Endothelial cell of umbilical vein (primary cell): ENCODE data around the gene SCAMP1.

Source experiments
- CTCF ChIP-seq, 2 donors: IDR thresholded peaks; 1 replicate in 1 of 2; 2 replicates in 1 of 2; pipeline ENCODE4 v1.5.1; 2011; ENCODE audit warnings: low read length in 2 of 2, mild to moderate bottlenecking in 2 of 2, moderate library complexity in 2 of 2, control low read depth in 1 of 2, inconsistent platforms in 1 of 2, low read depth in 1 of 2; ENCODE audit not compliant: insufficient read depth in 1 of 2; ENCODE audit errors: extremely low read depth in 1 of 2
- EZH2 ChIP-seq: IDR thresholded peaks from 2 replicates; pipeline ENCODE4 v1.6.1; 2012; ENCODE audit warnings: borderline replicate concordance, low read depth, mild to moderate bottlenecking, moderate library complexity, low read length, inconsistent platforms; ENCODE audit not compliant: severe bottlenecking
- GATA2 ChIP-seq: IDR thresholded peaks from 2 replicates; pipeline ENCODE4 v1.7.0; 2011; ENCODE audit warnings: low read depth, mild to moderate bottlenecking, moderate library complexity, mixed read lengths, low read length; ENCODE audit not compliant: insufficient read length, insufficient read depth
- JUN ChIP-seq: IDR thresholded peaks from 2 replicates; pipeline ENCODE4 v1.6.1; 2011; ENCODE audit warnings: borderline replicate concordance, low read depth; ENCODE audit not compliant: insufficient read length, insufficient read depth
- MYC ChIP-seq: IDR thresholded peaks from one replicate; pipeline ENCODE4 v1.6.1; 2011; ENCODE audit warnings: mild to moderate bottlenecking, low read depth, low read length
- POLR2A ChIP-seq: IDR thresholded peaks from 2 replicates; pipeline ENCODE4 v1.6.1; 2012; ENCODE audit warnings: low read depth, mild to moderate bottlenecking, control low read depth, low read length
- POLR2AphosphoS5 ChIP-seq: IDR thresholded peaks from 2 replicates; pipeline ENCODE4 v1.6.1; 2012; ENCODE audit warnings: low read depth, mild to moderate bottlenecking, control low read depth, low read length, moderate library complexity; ENCODE audit not compliant: insufficient read depth
- TF ChIP-seq, protein P1 (sequence below): IDR thresholded peaks from 2 replicates; pipeline ENCODE4 v1.6.1; 2011; ENCODE audit not compliant: insufficient read depth, insufficient read length

- TF ChIP-seq CTCF (IDR thresholded peaks at IDR 0.05; ENCODE audit: extremely low read depth in 1 of 2, insufficient read depth in 1 of 2, low read depth in 1 of 2, low read length in 2 of 2) (no peak), MYC (no peak), POLR2A (no peak), EZH2 (no peak), JUN (no peak), POLR2AphosphoS5 (no peak), GATA2 (no peak)
- TF ChIP-seq, protein P1, sequence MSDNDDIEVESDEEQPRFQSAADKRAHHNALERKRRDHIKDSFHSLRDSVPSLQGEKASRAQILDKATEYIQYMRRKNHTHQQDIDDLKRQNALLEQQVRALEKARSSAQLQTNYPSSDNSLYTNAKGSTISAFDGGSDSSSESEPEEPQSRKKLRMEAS = no peak
Observed at GRCh38 chr5:78367318-78367991, 7.0 kb downstream of the SCAMP1 start.
